Fibroblast of skin of left quadriceps (primary cell): Measurements from ENCODE around the gene SMAD2.
"Not testable (repeated sequence)": the region's sequence is repeated elsewhere in the genome, so short reads cannot be mapped to it uniquely, and the experiment has no call there.

ENCODE experiments used
- DNase-seq, 2 experiments: peaks; one replicate each; pipeline ENCODE4 v3.0.0-alpha.2; 2013; ENCODE audit warnings: low read depth in 2 of 2

Gene SMAD2

DNA sequence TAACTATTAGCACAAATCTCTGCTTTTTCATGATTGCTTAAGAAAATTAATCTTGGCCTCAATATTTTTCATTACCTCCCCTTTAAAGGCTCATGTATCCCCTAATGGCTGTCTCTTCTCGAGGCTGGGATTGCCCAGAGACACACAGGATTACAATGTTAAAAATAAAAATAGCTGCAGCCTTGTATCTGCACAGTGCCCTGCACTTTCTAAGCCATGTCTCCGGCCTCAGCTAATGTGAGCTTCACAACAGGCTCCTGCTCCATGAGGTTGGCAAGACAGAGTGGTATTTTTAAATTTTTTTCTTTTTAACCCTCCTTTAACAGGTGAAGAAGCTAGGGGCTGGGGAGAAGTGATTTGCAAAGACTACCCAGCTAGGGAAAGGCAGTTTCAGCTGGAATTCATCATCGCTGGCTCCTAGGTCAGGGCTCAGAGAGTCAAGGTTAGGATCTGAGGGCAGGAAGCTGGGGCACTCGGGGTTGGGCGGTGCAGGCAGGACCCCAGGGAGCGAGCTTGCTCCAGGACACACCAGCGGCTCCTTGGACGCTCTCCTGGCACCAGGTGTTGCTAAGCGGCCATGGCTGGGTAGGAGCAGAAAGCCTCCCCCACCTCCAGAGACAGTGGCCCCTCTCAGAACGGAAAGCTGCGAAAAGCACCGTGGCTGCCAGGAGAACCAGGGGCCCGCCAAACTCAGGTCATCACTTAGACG is 135.6 kb downstream of the SMAD2 start:
- DNase-seq = no peak

DNA sequence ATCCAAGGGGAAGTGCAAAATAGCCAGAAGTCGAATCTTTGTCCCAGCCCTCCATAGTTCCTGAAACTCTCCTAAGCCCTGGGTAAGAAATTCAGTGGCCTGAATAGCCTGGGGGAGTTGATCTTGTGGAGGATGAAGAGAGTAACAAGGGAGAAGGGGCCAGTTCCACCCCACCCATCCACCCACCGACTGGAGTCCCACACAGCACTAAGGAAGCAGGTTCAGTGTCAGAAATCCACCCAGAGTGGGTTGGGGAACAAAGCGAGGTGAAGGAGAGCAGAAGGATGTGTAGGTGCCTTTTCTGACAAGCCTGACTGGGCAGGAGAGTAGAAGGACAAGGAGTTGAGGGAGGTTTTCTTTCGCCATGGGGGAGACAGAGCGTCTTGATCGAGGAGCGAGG is 136.8 kb downstream of the SMAD2 start:
- no peak for DNase-seq

DNA sequence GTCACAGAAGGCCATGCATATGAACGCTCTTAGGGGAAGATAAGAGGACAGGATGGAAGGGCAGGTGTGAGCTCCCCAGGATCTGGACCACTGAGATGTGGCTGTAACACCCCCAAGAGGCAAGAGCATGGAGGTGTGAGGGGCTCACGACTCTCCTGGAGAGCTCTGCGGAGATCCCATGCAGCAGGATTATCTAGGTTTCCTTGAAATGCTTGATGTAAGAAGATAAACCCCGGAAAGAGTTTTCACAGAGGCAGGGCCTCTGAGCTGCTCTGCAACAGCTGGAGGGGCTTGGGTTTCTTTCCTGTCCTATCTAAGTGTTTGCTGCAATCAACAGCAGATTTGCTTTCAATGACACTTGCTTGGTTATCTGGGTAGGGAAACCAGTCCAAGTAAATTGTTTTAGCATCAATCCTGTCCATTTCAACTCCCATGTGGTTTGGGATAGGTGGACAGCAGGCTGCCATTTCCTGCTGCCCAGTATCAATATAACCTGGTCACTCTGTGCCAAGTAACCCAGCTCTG is 138.9 kb downstream of the SMAD2 start:
- no peak for DNase-seq

DNA sequence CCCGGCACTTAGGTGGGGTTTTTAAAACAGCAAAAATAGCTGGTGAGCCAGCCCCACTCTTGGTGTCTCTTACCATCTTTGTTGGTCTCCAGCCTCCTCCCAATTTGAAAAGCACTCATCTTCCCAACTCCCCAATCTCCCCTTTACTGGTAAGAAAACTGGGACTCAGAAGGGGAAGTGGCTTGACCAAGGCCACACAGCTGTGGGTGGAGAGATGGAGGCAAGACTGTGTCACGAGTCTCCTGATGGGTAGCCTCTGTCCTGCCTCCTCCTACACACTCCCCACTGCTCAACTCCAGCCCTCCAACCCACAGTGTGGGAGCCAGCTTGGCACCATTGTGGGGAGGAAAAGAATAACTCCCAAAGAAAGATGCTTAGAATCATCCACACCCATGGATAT is 140.4 kb downstream of the SMAD2 start:
- no peak for DNase-seq

DNA sequence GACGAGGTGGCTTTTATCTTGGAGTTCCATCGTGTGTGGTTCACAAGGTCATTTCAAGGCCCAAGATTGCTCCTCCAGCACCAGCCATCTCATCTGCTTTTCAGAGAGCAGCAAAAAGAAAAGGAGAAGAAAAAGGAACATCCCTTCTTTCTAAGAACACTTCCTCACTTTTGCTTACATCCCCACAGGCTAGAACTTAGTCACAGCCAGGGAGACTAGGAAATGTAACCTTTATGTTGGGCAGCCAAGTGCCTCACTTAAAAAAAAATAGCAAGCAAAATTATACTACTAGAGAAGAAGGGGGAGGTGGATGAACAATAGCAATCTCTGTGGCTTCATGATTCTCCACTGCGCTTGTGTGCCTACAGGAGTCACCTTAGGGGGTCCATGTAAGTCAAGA is 141.8 kb downstream of the SMAD2 start:
- no peak for DNase-seq

DNA sequence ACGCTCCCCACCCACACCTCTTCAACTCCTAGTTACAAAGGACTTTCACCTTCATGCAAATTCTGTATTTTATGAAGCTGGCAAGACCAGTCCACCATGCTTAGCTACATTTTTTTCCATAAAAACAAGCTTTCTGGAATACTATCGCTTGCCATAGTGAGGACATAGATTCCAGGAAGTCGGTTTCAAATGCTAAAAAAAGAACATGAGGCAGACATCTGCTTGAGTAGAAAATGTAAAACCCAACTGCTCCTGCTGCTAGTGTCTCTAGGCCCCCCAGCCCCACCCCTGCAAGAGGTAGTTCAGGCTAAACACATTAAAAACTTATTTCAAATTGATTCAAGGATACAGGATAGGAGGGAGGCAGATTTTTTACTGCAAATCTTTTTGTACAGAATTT is 148.9 kb downstream of the SMAD2 start:
- no peak for DNase-seq

DNA sequence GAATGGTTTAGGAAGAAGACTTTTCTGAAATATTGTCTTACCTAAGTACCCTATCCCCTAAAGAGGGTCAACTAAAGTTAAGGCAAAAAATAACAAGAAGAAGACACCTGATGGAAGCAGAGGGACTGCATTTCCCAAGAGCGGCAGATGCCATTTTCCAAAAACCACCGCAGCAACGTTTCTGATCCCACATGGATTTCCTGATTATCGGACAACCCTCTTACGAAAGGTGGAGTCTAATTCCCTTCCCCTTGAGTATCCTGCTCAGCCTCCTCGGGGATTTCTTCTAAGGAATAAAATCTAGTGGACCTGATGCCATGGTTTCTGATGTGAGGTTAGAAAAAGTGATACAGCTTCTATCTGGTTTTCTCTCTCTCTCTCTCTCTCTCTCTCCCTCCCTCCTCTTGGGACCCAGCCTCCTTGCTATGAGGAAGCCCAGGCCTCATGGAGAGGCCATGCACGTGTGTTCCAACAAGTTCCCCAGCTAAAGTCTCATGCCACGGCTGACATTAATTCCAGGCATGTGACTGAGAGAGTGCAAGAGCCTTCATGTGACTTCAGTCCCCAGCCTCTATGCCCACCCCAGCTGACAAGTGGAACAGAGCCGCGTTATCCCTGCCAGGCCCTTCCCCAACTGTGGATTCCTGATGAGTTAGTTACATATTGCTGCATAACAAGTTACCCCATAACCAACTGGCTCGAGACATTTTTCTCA is 150.3 kb downstream of the SMAD2 start:
- DNase-seq = no peak

DNA sequence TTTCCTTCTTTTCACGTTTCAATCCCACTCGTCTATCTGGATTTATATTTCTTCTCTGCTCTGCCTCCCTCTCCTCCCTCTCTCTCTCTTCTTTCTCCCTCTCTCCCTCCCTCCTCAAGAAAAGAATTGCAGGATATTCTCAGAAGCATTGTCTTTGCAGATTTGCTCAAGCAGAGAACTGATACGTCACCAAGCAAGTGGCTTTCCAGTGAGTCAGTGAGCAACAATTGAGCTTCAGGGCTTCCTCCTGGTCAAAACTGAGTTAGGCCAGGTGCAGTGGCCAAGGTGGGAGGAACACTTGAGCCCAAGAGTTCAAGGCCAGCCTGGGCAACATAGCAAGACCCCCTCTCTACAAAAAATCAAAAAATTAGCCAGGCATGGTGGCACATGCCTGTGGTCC is 151.1 kb downstream of the SMAD2 start:
- no peak for DNase-seq

DNA sequence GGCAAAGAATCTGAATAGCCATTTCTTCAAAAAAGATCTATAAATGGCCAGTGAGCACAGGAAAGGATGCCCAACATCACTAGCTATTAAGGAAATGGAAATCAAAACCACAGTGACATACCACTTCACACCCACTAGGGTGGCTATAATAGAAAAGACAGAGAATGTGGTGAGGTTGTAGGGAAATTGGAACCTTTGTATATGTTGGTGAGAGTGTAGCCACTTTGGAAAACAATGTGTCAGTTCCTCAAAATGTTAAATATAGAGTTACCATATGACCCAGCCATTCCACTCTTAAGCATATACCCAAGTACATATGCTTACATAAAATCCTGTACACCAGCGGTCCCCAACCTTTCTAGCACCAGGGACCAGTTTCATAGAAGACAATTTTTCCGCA is 152.8 kb downstream of the SMAD2 start:
- no peak for DNase-seq

DNA sequence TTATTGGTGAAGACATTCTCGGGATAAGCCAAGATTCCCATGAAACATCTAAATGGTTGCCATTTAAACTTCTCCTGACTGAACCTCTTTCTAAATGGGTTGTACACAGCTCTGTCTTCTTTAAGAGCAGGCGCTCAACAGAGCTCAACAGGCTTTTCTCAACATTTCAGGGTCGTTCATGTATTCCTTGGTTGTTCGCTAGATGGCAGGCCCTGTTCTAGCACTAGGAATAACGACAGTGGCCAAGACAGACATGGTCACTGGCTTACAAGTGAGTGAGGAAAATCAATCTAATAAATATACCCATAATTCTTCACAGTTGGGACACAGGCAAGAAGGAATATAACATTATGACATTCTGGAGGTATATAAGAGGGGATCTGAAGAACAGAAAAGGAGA is 154.5 kb downstream of the SMAD2 start:
- DNase-seq = no peak

DNA sequence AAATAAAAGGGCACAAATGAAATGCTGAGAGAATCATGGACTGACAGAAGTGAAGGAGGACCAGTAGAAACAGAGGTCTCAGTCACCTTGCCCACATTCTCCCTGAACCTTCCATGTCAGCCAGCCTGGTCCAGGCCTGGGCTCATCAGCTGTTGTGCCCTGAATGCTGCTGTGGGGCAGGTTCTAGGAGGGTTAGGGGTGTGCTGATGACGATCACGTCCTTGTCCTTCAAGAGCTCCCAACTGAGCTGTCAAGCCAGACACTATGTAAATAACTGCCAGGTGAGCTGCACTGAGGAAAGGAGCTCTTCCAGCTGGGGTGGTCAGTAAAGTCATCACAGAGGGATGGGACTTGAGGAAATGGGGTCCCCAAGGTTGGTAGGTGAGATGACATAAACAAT is 156.5 kb downstream of the SMAD2 start:
- DNase-seq = no peak

DNA sequence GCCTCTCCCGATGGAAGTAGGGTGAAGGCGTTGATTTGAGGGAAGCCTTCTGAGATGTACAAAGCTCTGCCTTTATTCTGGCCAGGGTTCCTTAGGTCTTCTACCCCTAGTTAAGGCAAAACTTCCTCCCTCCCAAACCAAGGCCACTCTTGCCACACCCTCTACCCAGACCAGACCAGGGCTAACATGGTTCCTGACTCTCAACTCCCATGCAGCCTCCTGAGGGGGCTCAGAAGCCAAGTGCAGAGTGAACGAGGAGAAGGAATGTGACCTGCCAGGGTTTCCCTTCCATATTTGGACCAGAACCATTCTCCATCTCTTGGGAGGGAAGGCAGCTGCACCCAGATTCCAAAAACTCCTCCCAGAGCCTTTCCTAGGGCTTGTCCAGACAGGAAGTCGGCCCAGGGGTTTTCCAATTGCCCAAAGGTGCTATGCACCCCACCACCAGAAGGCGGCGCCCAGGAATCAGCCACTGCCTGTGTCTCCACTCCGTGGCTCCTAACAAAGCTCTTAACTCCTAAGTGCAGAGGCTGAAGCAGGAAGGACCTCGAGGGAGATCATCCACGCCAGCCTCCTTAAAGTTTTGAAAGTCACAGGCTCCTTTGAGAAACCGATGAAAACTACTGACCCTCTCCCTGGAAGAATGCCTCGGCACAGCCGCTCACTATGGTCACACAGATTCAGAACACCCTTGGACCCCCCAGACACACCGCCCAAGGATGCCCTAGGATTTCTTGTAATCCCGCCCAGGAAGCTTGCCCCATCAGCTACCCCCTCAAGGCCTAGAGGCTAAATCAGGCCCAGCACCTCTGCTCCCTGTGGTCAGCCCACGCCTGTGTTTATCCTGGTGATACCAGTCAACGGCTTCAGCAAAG is 157.8 kb downstream of the SMAD2 start:
- DNase-seq = peak; percentile 9 to 15

DNA sequence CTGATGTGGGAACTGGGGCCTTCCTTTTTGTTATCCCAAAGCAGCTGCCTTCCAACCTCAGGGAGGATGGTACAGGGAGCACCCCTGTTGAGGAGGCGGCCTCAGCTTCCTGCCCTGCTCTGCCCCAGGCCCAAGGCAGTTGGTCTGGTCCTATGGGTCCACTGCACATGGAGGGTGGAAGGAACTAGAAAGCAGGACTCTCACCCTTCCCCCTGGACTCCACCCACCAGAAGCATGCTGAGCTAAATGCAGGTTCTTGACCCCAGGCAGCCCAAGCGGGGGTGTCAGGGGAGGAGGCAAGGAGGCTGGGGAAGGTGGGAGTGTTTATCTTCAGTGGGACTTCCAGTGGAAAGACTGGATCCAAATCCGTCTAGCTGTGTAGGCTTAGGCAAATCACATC is 158.5 kb downstream of the SMAD2 start:
- no peak for DNase-seq

DNA sequence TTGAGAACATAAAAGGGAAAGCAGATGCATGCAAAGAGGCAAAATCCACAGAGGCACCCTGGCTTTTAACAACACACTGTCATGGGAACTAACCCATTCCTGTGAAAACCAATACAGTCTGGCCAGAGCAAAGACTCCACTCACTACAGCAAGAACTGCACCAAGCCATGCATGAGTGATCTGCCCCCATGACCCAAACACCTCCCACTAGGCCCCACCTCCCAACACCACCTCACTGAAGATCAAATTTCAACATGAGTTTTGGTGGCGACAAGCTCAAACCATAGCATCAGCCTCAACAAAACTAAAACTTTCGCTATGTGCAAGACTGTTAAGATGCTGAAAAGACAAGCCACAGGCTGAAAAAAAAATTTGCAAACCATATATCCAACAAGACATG is 162.8 kb downstream of the SMAD2 start:
- DNase-seq = no peak

DNA sequence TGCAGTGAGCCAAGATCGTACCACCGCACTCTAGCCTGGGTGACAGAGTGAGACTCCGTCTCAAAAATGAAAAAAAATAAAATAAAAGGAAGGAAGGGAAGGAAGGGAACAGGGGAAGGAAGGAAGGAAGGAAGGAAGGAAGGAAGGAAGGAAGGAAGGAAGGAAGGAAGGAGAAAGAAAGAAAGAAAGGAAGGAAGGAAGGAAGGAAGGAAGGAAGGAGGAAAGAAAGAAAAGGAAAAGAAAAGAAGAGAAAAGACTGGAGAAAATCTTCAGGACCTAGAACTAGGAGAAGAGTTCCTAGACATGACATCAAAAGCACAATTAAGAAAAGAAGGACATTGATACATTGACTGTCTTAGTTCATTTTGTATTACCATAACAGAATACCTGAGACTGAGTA is 163.3 kb downstream of the SMAD2 start:
- DNase-seq = not testable (repeated sequence)
